SH-SY5Y (cell line): Measurements from ENCODE around the gene TRMT10C.

Source experiments
- GATA2 ChIP-seq: IDR thresholded peaks from 2 replicates; pipeline ENCODE4 v1.6.1; 2011; ENCODE audit warnings: mild to moderate bottlenecking, low read depth, low read length
- GATA3 ChIP-seq: IDR thresholded peaks from 2 replicates; pipeline ENCODE4 v1.6.1; 2011; ENCODE audit warnings: low read depth, mild to moderate bottlenecking, low read length, moderate library complexity

- no peak for TF ChIP-seq GATA3
- no peak for TF ChIP-seq GATA2
Observed at GRCh38 chr3:101561630-101562328, at the start of gene TRMT10C.
